GM23248 (cell line): ENCODE results near the gene TSPAN12. TPM values are rescaled to one million over a fixed set of nuclear protein-coding genes. Genes with fewer than 3 reads are reported as not detected.
A peak's percentile ranks its signal among the peaks of the same experiment; 100 is the strongest.

Experiments used
- DNase-seq: peaks from one replicate; pipeline ENCODE4 v3.0.0-alpha.2; 2015
- H2AFZ ChIP-seq: fragments of 200-600 bp; sonication (generic); 2 replicates; pipeline ENCODE4 v1.6.1; 2016; ENCODE audit warnings: antibody characterized with exemption
- H3F3A ChIP-seq: fragments of 200-600 bp; sonication (generic); 2 replicates; pipeline ENCODE4 v1.6.1; 2016; ENCODE audit warnings: mild to moderate bottlenecking, antibody characterized with exemption, mixed run types; ENCODE audit not compliant: insufficient read depth
- H3K27ac ChIP-seq: fragments of 200-600 bp; sonication (generic); 2 replicates; pipeline ENCODE4 v1.5.1; 2016; ENCODE audit warnings: mild to moderate bottlenecking
- H3K27me3 ChIP-seq: fragments of 200-600 bp; sonication (generic); replicated peaks from 2 replicates; pipeline ENCODE4 v1.6.1; 2016; ENCODE audit warnings: mild to moderate bottlenecking; ENCODE audit not compliant: insufficient read depth
- H3K36me3 ChIP-seq: fragments of 200-600 bp; sonication (generic); 2 replicates; pipeline ENCODE4 v1.6.1; 2016; ENCODE audit warnings: low read depth, mild to moderate bottlenecking
- H3K4me1 ChIP-seq: fragments of 200-600 bp; sonication (generic); 2 replicates; pipeline ENCODE4 v1.6.1; 2016; ENCODE audit warnings: mild to moderate bottlenecking; ENCODE audit not compliant: insufficient read depth
- H3K4me2 ChIP-seq: fragments of 200-600 bp; sonication (generic); one replicate; pipeline ENCODE4 v1.6.1; 2016; ENCODE audit warnings: mild to moderate bottlenecking; ENCODE audit not compliant: unreplicated experiment
- H3K4me3 ChIP-seq: fragments of 200-600 bp; sonication (generic); 2 replicates; pipeline ENCODE4 v1.5.1; 2016; ENCODE audit warnings: mild to moderate bottlenecking
- H3K79me2 ChIP-seq: fragments of 200-600 bp; sonication (generic); 2 replicates; pipeline ENCODE4 v1.6.1; 2016; ENCODE audit warnings: mild to moderate bottlenecking; ENCODE audit not compliant: insufficient read depth
- H3K9ac ChIP-seq: fragments of 200-600 bp; sonication (generic); 2 replicates; pipeline ENCODE4 v1.6.1; 2016; ENCODE audit warnings: mild to moderate bottlenecking
- H3K9me2 ChIP-seq: fragments of 200-600 bp; sonication (generic); 2 replicates; pipeline ENCODE4 v1.6.1; 2016; ENCODE audit warnings: mixed run types, mild to moderate bottlenecking, moderate library complexity; ENCODE audit not compliant: insufficient read depth
- H3K9me3 ChIP-seq: fragments of 200-600 bp; sonication (generic); one replicate; pipeline ENCODE4 v1.6.1; 2017; ENCODE audit warnings: low read depth
- H4K20me1 ChIP-seq: fragments of 200-600 bp; sonication (generic); 2 replicates; pipeline ENCODE4 v1.6.0; 2016; ENCODE audit not compliant: insufficient read depth
- EZH2 ChIP-seq: fragments of 200-600 bp; sonication (generic); IDR thresholded peaks from 2 replicates; pipeline ENCODE4 v1.6.1; 2018; ENCODE audit warnings: antibody characterized with exemption, mild to moderate bottlenecking; ENCODE audit not compliant: insufficient read depth, poor library complexity, severe bottlenecking
- EZH2phosphoT487 ChIP-seq: fragments of 200-600 bp; sonication (generic); IDR thresholded peaks from 2 replicates; pipeline ENCODE4 v1.6.1; 2018; ENCODE audit warnings: antibody characterized with exemption, moderate library complexity, mild to moderate bottlenecking, low read depth; ENCODE audit not compliant: insufficient read depth
- WGBS, 2 experiments: methylation state at CpG; one replicate each; pipeline ENCODE4 v1.1.6; 2015 to 2017; ENCODE audit warnings: low lambda C conversion rate in 2 of 2, low coverage in 1 of 2; ENCODE audit errors: missing lambda C conversion rate in 2 of 2; 5-methylcytosine and 5-hydroxymethylcytosine counted together
- in situ Hi-C: fragments of 300-500 bp; cut with MboI; formaldehyde crosslinking; loops from 2 replicates; pipeline ENCODE4 v1.15.0; 2020
- polyA plus RNA-seq: library from polyadenylated mRNA; unstranded; fragments of >200 nt; fragmentation: Nextera tagmentation; extraction: Ambion mirVana; gene quantifications from 2 replicates; pipeline ENCODE4 v1.2.1, GENCODE V29; 2016
- total RNA-seq: library from RNA; depleted of rRNA; stranded (reverse); fragments of >200 nt; shearing (Covaris generic); gene quantifications from 2 replicates; pipeline ENCODE4 v1.2.3, GENCODE V29; 2014

Gene TSPAN12
- total and polyA plus RNA-seq, 2 experiments from 2014 or later: under 0.01 to 0.70 TPM

- Histone ChIP-seq H3K27me3 (0 out of 2 replicates have a peak, but pooled peaks cover 5% of the 10 kb centered on the region), H4K20me1 (no peaks in the 10 kb centered on the region), H3K36me3 (no peaks in the 10 kb centered on the region), H3K4me2 (no peak overlapping the region), H2AFZ (no peak overlapping the region), H3K79me2 (no peaks in the 10 kb centered on the region), H3K9me2 (no peaks in the 10 kb centered on the region), H3K4me3 (no peak overlapping the region), H3K4me1 (no peaks in the 10 kb centered on the region), H3F3A (no peaks in the 10 kb centered on the region), H3K9ac (no peak overlapping the region), H3K9me3 (no peaks in the 10 kb centered on the region), H3K27ac (no peak overlapping the region)
- DNase-seq: no peak
- 32 to 33% methylated on average over 3 of the region's 3 CpGs for WGBS, 2 experiments
- TF ChIP-seq EZH2phosphoT487 (no peak), EZH2 (no peak)
- in situ Hi-C loops: no loop called here
These were observed 87.7 kb downstream of the TSPAN12 start for GRCh38 chr7:120770206-120770605.

- in situ Hi-C loops: no loop called here
- DNase-seq: no peak
- H3K9me2 ChIP-seq: no peaks in the 10 kb centered on the region
- no peaks in the 10 kb centered on the region for H4K20me1 ChIP-seq
- no peak overlapping the region for H3K4me2 ChIP-seq
- H3K9me3 ChIP-seq: no peaks in the 10 kb centered on the region
- H3K9ac ChIP-seq: no peak overlapping the region
- no peaks in the 10 kb centered on the region for H3F3A ChIP-seq
- TF ChIP-seq EZH2: no peak
- no peak for TF ChIP-seq EZH2phosphoT487
- H2AFZ ChIP-seq: no peak overlapping the region
- no peaks in the 10 kb centered on the region for H3K4me1 ChIP-seq
- WGBS, 2 experiments: 40 to 45% methylated on average over 3 of the region's 3 CpGs
- H3K79me2 ChIP-seq: no peaks in the 10 kb centered on the region
- no peaks in the 10 kb centered on the region for H3K27me3 ChIP-seq
- no peak overlapping the region for H3K27ac ChIP-seq
- no peaks in the 10 kb centered on the region for H3K36me3 ChIP-seq
- no peak overlapping the region for H3K4me3 ChIP-seq
These were observed 97.1 kb downstream of the TSPAN12 start for GRCh38 chr7:120760851-120761250.

- H3K4me1 ChIP-seq: no peaks in the 10 kb centered on the region
- H3K9ac ChIP-seq: no peak overlapping the region
- 5 to 14% methylated on average over 2 of the region's 2 CpGs for WGBS, 2 experiments
- no peak overlapping the region for H3K4me3 ChIP-seq
- H3F3A ChIP-seq: no peaks in the 10 kb centered on the region
- TF ChIP-seq EZH2 (no peak), EZH2phosphoT487 (no peak)
- H4K20me1 ChIP-seq: no peaks in the 10 kb centered on the region
- H3K9me3 ChIP-seq: no peaks in the 10 kb centered on the region
- H3K4me2 ChIP-seq: no peak overlapping the region
- no peaks in the 10 kb centered on the region for H3K27me3 ChIP-seq
- H3K27ac ChIP-seq: no peak overlapping the region
- no peaks in the 10 kb centered on the region for H3K36me3 ChIP-seq
- no peaks in the 10 kb centered on the region for H3K79me2 ChIP-seq
- in situ Hi-C loops: no loop called here
- H3K9me2 ChIP-seq: no peaks in the 10 kb centered on the region
- no peak for DNase-seq
- H2AFZ ChIP-seq: no peak overlapping the region
These were observed 97.9 kb downstream of the TSPAN12 start for GRCh38 chr7:120760050-120760449.

GRCh38 chr7:120743128-120743527, 114.8 kb downstream of the TSPAN12 start:
- no peak overlapping the region for H3K9ac ChIP-seq
- H3K9me2 ChIP-seq: no peaks in the 10 kb centered on the region
- no peaks in the 10 kb centered on the region for H3K79me2 ChIP-seq
- H3K4me2 ChIP-seq: no peak overlapping the region
- TF ChIP-seq EZH2phosphoT487 (no peak), EZH2 (no peak)
- DNase-seq: peak; percentile 1
- H4K20me1 ChIP-seq: no peaks in the 10 kb centered on the region
- in situ Hi-C loops: loop anchor here (25.0 kb wide), 1 partner anchor 806 kb away; no protein-coding TSS in a partner anchor
- no peak overlapping the region for H2AFZ ChIP-seq
- H3K27me3 ChIP-seq: no peaks in the 10 kb centered on the region
- no peaks in the 10 kb centered on the region for H3K4me1 ChIP-seq
- H3K27ac ChIP-seq: no peak overlapping the region
- H3K36me3 ChIP-seq: no peaks in the 10 kb centered on the region
- WGBS, 2 experiments: 42 to 50% methylated on average over 3 of the region's 3 CpGs
- H3F3A ChIP-seq: no peaks in the 10 kb centered on the region
- H3K4me3 ChIP-seq: no peak overlapping the region
- H3K9me3 ChIP-seq: no peaks in the 10 kb centered on the region

- Histone ChIP-seq H3K36me3 (no peaks in the 10 kb centered on the region), H2AFZ (no peak overlapping the region), H3F3A (no peaks in the 10 kb centered on the region), H3K9me2 (no peaks in the 10 kb centered on the region), H3K79me2 (no peaks in the 10 kb centered on the region), H3K4me3 (no peak overlapping the region), H3K9me3 (no peaks in the 10 kb centered on the region), H3K4me1 (no peaks in the 10 kb centered on the region), H4K20me1 (no peaks in the 10 kb centered on the region), H3K27ac (no peak overlapping the region), H3K27me3 (no peaks in the 10 kb centered on the region), H3K4me2 (no peak overlapping the region), H3K9ac (no peak overlapping the region)
- WGBS, 2 experiments: 35 to 39% methylated on average over 5 of the region's 5 CpGs
- no peak for DNase-seq
- in situ Hi-C loops: loop anchor here (25.0 kb wide), 1 partner anchor 805 kb away; no protein-coding TSS in a partner anchor
- no peak for TF ChIP-seq EZH2phosphoT487
- TF ChIP-seq EZH2: no peak
These were observed 115.6 kb downstream of the TSPAN12 start for GRCh38 chr7:120742372-120742771.
